Glutamatergic neuron (in vitro differentiated cells): Measurements from ENCODE around the gene NRK. TPM values are rescaled to one million over a fixed set of nuclear protein-coding genes. Genes with fewer than 3 reads are reported as not detected.
"Not testable (repeated sequence)": the region's sequence is repeated elsewhere in the genome, so short reads cannot be mapped to it uniquely, and the experiment has no call there.

Experiments
- DNase-seq: peaks from one replicate; pipeline ENCODE4 v3.0.0; 2022
- H3K27ac Mint-ChIP-seq: one replicate; pipeline ENCODE4 v1.8.0; 2020; ENCODE audit warnings: mild to moderate bottlenecking, mixed read lengths, inconsistent platforms; ENCODE audit not compliant: unreplicated experiment
- H3K27me3 Mint-ChIP-seq: one replicate; pipeline ENCODE4 v1.8.0; 2020; ENCODE audit warnings: mild to moderate bottlenecking, moderate library complexity, mixed read lengths, inconsistent platforms; ENCODE audit not compliant: unreplicated experiment
- H3K36me3 Mint-ChIP-seq: one replicate; pipeline ENCODE4 v1.8.0; 2020; ENCODE audit warnings: mild to moderate bottlenecking, mixed read lengths, inconsistent platforms; ENCODE audit not compliant: unreplicated experiment
- H3K4me1 Mint-ChIP-seq: one replicate; pipeline ENCODE4 v1.8.0; 2020; ENCODE audit warnings: mild to moderate bottlenecking, low read depth, mixed read lengths, inconsistent platforms; ENCODE audit not compliant: unreplicated experiment
- H3K4me3 Mint-ChIP-seq: one replicate; pipeline ENCODE4 v1.8.0; 2020; ENCODE audit warnings: mild to moderate bottlenecking, mixed read lengths, inconsistent platforms; ENCODE audit not compliant: unreplicated experiment
- H3K9me3 Mint-ChIP-seq: one replicate; pipeline ENCODE4 v1.8.0; 2020; ENCODE audit warnings: mild to moderate bottlenecking, moderate library complexity, mixed read lengths, inconsistent platforms; ENCODE audit not compliant: unreplicated experiment
- total RNA-seq: library from RNA; stranded (reverse); fragmentation: NEBNext Ultra II Directional; extraction: Animal tissue kit (Norgen Biotek cat#: 25700); gene quantifications from one replicate; pipeline ENCODE4 v1.2.1, GENCODE V29; 2021; ENCODE audit not compliant: unreplicated experiment
- TF ChIP-seq, protein P1 (sequence below): fragments of 200-600 bp; sonication (generic); IDR thresholded peaks from one replicate; pipeline ENCODE4 v1.5.0; 2021; ENCODE audit not compliant: partially characterized antibody, unreplicated experiment

Gene NRK
- total RNA-seq, 1 donor from 2014 or later: 0.29 TPM

DNA sequence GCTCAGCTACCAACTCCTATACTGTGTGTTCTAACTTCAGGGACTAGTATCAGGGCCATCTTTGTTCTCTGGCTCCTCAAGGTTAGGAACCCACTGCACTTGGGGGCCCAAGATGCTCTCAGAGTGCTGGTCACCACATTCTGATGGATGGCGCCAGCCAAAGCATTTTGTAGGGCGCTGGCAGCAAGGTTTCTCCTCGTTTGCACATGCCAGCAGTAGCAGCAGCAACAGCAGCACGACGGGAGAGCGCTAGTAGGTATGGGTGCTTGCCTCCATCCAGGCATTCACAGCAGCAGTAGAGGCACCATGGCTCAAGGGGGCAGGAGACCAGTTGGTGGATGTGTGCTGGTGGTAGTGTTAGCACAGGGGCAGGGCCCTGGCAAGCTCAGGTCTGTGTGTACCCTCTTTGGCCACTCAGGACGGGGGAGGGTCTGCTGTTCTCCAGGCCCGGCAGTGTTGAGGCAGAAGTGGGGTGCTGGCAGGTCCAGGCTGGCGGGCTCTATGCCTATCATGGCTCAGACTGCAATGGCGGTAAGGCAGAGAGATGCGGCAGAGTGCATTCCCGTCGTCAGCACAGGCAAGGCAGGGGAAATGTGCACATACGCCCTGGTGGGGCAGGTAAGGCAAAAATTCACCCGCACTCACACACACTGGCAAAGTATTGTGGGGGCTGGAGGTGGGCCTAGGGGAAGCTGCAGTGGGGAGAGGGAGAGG, 159.6 kb downstream of the NRK start:
- no peak overlapping the region for H3K4me3 Mint-ChIP-seq
- TF ChIP-seq, protein P1, sequence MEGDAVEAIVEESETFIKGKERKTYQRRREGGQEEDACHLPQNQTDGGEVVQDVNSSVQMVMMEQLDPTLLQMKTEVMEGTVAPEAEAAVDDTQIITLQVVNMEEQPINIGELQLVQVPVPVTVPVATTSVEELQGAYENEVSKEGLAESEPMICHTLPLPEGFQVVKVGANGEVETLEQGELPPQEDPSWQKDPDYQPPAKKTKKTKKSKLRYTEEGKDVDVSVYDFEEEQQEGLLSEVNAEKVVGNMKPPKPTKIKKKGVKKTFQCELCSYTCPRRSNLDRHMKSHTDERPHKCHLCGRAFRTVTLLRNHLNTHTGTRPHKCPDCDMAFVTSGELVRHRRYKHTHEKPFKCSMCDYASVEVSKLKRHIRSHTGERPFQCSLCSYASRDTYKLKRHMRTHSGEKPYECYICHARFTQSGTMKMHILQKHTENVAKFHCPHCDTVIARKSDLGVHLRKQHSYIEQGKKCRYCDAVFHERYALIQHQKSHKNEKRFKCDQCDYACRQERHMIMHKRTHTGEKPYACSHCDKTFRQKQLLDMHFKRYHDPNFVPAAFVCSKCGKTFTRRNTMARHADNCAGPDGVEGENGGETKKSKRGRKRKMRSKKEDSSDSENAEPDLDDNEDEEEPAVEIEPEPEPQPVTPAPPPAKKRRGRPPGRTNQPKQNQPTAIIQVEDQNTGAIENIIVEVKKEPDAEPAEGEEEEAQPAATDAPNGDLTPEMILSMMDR: no peak
- H3K27me3 Mint-ChIP-seq: no peaks in the 10 kb centered on the region
- no peak overlapping the region for H3K27ac Mint-ChIP-seq
- H3K4me1 Mint-ChIP-seq: no peaks in the 10 kb centered on the region
- DNase-seq: no peak
- H3K9me3 Mint-ChIP-seq: no peaks in the 10 kb centered on the region
- H3K36me3 Mint-ChIP-seq: no peaks in the 10 kb centered on the region

DNA sequence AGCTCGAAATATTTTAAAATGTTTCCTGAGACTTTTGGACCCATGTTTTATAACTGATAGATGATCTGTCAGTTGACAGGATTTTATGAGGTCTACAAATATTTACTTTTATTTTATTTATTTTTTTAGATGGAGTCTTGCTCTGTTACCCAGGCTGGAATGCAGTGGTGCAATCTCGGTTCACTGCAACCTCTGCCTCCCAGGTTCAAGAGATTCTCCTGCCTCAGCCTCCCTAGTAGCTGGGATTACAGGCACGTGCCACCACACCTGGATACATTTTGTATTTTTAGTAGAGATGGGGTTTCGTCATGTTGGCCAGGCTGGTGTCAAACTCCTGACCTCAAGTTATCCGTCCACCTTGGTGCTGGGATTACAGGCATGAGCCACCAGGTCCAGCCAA, 166.1 kb downstream of the NRK start:
- H3K4me1 Mint-ChIP-seq, H3K27ac Mint-ChIP-seq, H3K9me3 Mint-ChIP-seq, H3K27me3 Mint-ChIP-seq, H3K36me3 Mint-ChIP-seq, H3K4me3 Mint-ChIP-seq, DNase-seq: not testable (repeated sequence)

DNA sequence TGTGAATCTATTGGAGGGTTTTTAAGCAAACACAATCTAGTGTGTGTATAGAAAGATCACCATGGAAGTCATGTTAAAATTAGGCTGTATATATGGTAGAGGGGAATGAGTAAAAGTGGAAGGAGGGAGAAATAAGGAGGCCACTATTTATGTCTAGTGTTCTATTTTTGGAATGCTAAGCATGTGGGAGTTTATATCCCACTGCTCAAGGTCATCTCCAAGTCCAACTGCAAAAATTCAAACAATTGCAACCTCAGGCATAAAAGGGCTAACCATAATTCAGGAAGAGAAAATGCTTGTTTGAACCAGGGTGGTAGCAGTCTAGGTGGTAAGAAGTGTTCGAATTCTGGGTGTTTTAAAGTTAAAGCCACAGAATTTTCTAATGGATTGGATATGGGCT, 177.0 kb downstream of the NRK start:
- no peak for DNase-seq
- Mint-ChIP-seq H3K4me1 (no peaks in the 10 kb centered on the region), H3K27ac (no peak overlapping the region), H3K4me3 (no peak overlapping the region), H3K27me3 (no peaks in the 10 kb centered on the region), H3K9me3 (peaks cover 2% of the 10 kb centered on the region), H3K36me3 (no peaks in the 10 kb centered on the region)
- TF ChIP-seq, protein P1: no peak

DNA sequence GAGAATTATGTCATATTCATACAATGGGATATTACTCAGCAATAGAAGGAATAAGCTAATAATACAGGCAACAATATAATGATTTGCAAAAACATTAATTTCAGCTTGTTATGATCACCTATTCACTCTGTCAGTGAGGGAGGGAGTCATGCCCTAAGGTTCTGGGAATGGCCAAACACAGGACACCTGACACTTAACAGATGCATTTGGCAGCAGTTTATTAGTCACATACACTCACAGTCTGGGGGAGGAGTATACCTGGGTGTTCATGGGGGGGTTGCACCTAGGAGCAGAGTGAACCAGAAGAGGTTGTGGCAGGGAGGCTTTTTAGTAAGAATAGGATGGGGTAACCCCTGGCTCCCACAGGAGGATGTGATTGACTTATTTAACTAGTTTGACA, 177.9 kb downstream of the NRK start:
- Mint-ChIP-seq H3K27ac (no peak overlapping the region), H3K36me3 (no peaks in the 10 kb centered on the region), H3K27me3 (no peaks in the 10 kb centered on the region), H3K4me1 (no peaks in the 10 kb centered on the region), H3K9me3 (peaks cover 2% of the 10 kb centered on the region), H3K4me3 (no peak overlapping the region)
- TF ChIP-seq, protein P1: no peak
- no peak for DNase-seq

DNA sequence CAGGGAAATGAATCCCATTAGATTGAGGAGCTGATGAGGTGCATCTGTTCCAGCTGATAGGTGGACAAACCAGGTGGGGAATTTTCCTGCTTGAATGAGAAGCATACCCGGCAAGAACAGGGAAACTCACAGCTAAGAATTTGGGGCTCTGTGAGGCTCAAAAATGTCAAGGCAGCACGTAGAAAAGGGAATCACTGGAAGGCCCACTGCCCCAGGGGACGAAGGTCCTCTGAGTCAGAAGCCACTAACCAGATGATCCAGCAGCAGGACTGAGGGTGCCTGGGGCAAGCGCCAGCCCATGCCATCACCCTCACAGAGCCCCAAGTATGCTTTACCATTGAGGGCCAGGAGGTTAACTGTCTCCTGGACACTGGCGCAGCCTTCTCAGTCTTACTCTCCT, 178.3 kb downstream of the NRK start:
- not testable (repeated sequence) for DNase-seq, H3K4me1 Mint-ChIP-seq, H3K4me3 Mint-ChIP-seq, H3K27ac Mint-ChIP-seq, H3K36me3 Mint-ChIP-seq, H3K27me3 Mint-ChIP-seq, H3K9me3 Mint-ChIP-seq

DNA sequence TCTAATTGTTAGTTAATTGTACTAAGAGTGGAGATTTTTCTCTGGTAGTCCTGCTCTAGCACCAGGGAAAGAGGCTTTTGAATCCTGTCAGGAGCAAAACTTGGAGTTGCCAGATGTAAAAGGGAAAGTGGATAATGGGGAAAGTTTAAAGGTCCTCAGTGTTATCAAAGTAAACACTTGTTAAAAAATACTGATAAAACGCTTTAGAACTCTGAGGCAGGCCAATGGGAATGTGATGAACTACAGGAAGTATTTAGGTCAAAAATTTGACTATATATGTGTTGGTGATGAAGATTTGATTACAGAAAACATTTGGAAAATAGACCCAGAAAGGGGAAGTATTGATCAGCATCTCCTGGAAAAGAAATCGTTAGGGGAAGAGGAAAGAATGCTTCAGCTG, 183.3 kb downstream of the NRK start:
- Mint-ChIP-seq H3K27me3 (no peaks in the 10 kb centered on the region), H3K4me1 (no peaks in the 10 kb centered on the region), H3K27ac (no peak overlapping the region), H3K36me3 (no peaks in the 10 kb centered on the region), H3K4me3 (no peak overlapping the region), H3K9me3 (no peaks in the 10 kb centered on the region)
- TF ChIP-seq, protein P1: no peak
- DNase-seq: no peak
